ENCODE measurements around the gene TAF1. TPM values are rescaled to one million over a fixed set of nuclear protein-coding genes. Genes with fewer than 3 reads are reported as not detected.
A peak's percentile ranks its signal among the peaks of the same experiment; 100 is the strongest.

TAF1 gene
- total and polyA plus RNA-seq, 9 of the 15 experiments (the other 6 are each of a cell fraction or from before 2014, with no cell fraction given): 6.4 to 45.1 (median 38.1) TPM

DNA sequence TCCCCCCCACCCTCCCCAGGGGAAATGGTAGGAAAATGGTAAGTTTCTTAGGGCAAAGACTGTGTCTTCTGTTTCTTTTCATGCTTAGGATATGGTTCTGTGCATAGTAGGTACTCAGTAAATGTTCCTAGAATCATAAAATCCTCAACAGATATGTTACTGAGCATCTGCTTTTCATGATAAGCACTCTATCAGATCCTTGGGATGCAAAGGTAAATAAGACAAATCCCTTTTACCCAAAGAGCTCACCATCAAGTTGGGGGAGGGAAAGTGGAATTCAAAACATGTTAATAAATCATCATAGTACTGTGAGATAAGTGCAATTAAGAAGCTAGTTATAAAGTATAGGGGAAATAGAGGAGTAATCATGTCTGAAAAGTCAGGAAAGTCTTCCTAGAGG lies 98.8 kb downstream of the TAF1 start:
- no peak overlapping the region for H2AFZ ChIP-seq (ENCODE audit: low read depth, low read length)
- no peak overlapping the region for H3K4me2 ChIP-seq (ENCODE audit: insufficient read depth, low read length)
- no TSS peak for BruUV-seq (replicated peaks)
- no peak overlapping the region for H3K9ac ChIP-seq (ENCODE audit: insufficient read depth in 1 of 2, low read depth in 2 of 2, low read length in 2 of 2)
- POLR2A ChIA-PET: interaction anchor here (0.9 to 1.1 kb wide), 2 partner anchors 10 to 67 kb away, joined by 3 read pairs; partner anchors contain the start of gene OGT
- no peaks in the 10 kb centered on the region; the same call in 1 of the 2 replicates for H4K20me1 ChIP-seq (replicated peaks; ENCODE audit: control insufficient read depth, insufficient read depth, low read length)
- no peak overlapping the region for H3K4me3 ChIP-seq
- intact Hi-C loops (cut with micrococcal nuclease) (no loop called here), in situ Hi-C loops (cut with MboI) (no loop called here)
- DNase-seq (ENCODE audit: extremely low read depth in 1 of 4, low spot score in 3 of 4) (no peak), ATAC-seq (no peak), FAIRE-seq (no peak)
- H3K36me3 ChIP-seq (ENCODE audit: control insufficient read depth, insufficient read depth, low read length): peaks cover 70% of the 10 kb centered on the region
- CTCF ChIA-PET (ENCODE audit: low intra/inter-chr PET ratio): no interaction called here
- no peaks in the 10 kb centered on the region; a peak in 2 of 5 replicates for H3K4me1 ChIP-seq (replicated peaks in 1 of 2; ENCODE audit: control insufficient read depth in 2 of 2, insufficient read depth in 2 of 2, low read length in 2 of 2)
- H3K9me3 ChIP-seq (replicated peaks; ENCODE audit: control insufficient read depth, insufficient read depth, low read depth, low read length): no peaks in the 10 kb centered on the region
- H3K27me3 ChIP-seq (ENCODE audit: control insufficient read depth in 2 of 2, insufficient read depth in 2 of 2, low read length in 2 of 2): no peaks in the 10 kb centered on the region
- H3K9me1 ChIP-seq (ENCODE audit: control insufficient read depth, insufficient read depth, low read length): no peaks in the 10 kb centered on the region
- no peak overlapping the region for H3K27ac ChIP-seq (ENCODE audit: extremely low read depth, low read depth, low read length)
- H3K79me2 ChIP-seq (ENCODE audit: control insufficient read depth, insufficient read depth, low read length): no peaks in the 10 kb centered on the region
- TF ChIP-seq MED1 (CRISPR knock-in tag; IDR thresholded peaks at IDR 0.05; ENCODE audit: borderline replicate concordance) (no peak), FOXA3 (CRISPR knock-in tag; conservative IDR thresholded peaks at IDR 0.05 in 1 of 2, IDR thresholded peaks at IDR 0.05 in 1 of 2) (peak in 1 of 2 experiments; percentile 92; a peak in 2 of 4 replicates), STAG1 (CRISPR knock-in tag; IDR thresholded peaks at IDR 0.05; ENCODE audit: borderline replicate concordance) (no peak), POLR3G (IDR thresholded peaks at IDR 0.05; ENCODE audit: extremely low read depth, insufficient read length, insufficient replicate concordance) (no peak), HNRNPLL (IDR thresholded peaks at IDR 0.05; ENCODE audit: low read depth, low read length, poor library complexity, severe bottlenecking) (no peak), MYC (IDR thresholded peaks at IDR 0.05; ENCODE audit: low read depth, low read length) (no peak), MYC (CRISPR knock-in tag; IDR thresholded peaks at IDR 0.05; ENCODE audit: borderline replicate concordance, low read depth) (no peak), ETV1 (tag; conservative IDR thresholded peaks at IDR 0.05; ENCODE audit: low read depth) (no peak), HNRNPK (IDR thresholded peaks at IDR 0.05; ENCODE audit: low read depth, low read length, poor library complexity, severe bottlenecking) (no peak), RCOR1 (IDR thresholded peaks at IDR 0.05; ENCODE audit: borderline replicate concordance in 1 of 2, low read depth in 2 of 2, low read length in 2 of 2) (peak in 1 of 2 experiments; percentile 54; a peak in 1 of 4 replicates), CCNT2 (IDR thresholded peaks at IDR 0.05; ENCODE audit: borderline replicate concordance, extremely low read depth, insufficient read length, low read depth, low read length) (peak; percentile 46), ZNF830 (CRISPR knock-in tag; IDR thresholded peaks at IDR 0.05) (no peak)
- TF ChIP-seq, protein P1, sequence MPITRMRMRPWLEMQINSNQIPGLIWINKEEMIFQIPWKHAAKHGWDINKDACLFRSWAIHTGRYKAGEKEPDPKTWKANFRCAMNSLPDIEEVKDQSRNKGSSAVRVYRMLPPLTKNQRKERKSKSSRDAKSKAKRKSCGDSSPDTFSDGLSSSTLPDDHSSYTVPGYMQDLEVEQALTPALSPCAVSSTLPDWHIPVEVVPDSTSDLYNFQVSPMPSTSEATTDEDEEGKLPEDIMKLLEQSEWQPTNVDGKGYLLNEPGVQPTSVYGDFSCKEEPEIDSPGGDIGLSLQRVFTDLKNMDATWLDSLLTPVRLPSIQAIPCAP (CRISPR knock-in tag; IDR thresholded peaks at IDR 0.05; ENCODE audit: borderline replicate concordance): no peak
- TF ChIP-seq, protein P2, sequence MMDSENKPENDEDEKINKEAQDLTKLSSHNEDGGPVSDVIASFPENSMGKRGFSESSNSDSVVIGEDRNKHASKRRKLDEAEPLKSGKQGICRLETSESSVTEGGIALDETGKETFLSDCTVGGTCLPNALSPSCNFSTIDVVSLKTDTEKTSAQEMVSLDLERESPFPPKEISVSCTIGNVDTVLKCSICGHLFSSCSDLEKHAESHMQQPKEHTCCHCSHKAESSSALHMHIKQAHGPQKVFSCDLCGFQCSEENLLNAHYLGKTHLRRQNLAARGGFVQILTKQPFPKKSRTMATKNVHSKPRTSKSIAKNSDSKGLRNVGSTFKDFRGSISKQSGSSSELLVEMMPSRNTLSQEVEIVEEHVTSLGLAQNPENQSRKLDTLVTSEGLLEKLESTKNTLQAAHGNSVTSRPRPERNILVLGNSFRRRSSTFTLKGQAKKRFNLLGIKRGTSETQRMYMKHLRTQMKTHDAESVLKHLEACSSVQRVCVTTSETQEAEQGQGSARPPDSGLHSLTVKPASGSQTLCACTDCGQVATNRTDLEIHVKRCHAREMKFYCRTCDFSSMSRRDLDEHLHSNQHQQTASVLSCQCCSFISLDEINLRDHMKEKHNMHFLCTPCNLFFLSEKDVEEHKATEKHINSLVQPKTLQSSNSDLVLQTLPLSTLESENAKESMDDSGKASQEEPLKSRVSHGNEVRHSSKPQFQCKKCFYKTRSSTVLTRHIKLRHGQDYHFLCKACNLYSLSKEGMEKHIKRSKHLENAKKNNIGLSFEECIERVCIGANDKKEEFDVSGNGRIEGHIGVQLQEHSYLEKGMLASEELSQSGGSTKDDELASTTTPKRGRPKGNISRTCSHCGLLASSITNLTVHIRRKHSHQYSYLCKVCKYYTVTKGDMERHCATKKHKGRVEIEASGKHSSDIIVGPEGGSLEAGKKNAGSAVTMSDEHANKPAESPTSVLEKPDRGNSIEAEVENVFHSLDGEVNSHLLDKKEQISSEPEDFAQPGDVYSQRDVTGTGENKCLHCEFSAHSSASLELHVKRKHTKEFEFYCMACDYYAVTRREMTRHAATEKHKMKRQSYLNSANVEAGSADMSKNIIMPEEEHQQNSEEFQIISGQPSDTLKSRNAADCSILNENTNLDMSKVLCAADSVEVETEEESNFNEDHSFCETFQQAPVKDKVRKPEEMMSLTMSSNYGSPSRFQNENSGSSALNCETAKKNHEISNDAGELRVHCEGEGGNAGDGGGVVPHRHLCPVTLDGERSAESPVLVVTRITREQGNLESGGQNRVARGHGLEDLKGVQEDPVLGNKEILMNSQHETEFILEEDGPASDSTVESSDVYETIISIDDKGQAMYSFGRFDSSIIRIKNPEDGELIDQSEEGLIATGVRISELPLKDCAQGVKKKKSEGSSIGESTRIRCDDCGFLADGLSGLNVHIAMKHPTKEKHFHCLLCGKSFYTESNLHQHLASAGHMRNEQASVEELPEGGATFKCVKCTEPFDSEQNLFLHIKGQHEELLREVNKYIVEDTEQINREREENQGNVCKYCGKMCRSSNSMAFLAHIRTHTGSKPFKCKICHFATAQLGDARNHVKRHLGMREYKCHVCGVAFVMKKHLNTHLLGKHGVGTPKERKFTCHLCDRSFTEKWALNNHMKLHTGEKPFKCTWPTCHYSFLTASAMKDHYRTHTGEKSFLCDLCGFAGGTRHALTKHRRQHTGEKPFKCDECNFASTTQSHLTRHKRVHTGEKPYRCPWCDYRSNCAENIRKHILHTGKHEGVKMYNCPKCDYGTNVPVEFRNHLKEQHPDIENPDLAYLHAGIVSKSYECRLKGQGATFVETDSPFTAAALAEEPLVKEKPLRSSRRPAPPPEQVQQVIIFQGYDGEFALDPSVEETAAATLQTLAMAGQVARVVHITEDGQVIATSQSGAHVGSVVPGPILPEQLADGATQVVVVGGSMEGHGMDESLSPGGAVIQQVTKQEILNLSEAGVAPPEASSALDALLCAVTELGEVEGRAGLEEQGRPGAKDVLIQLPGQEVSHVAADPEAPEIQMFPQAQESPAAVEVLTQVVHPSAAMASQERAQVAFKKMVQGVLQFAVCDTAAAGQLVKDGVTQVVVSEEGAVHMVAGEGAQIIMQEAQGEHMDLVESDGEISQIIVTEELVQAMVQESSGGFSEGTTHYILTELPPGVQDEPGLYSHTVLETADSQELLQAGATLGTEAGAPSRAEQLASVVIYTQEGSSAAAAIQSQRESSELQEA (IDR thresholded peaks at IDR 0.05; ENCODE audit: low read depth): no peak

Data from K562 (cell line).